Activated T-cell treated with anti-CD3 and anti-CD28 coated beads for 4 hours (primary cell): ENCODE measurements around the gene COMMD1.
"Not testable (repeated sequence)": the region's sequence is repeated elsewhere in the genome, so short reads cannot be mapped to it uniquely, and the experiment has no call there.

Experiments used
- DNase-seq: peaks from one replicate; pipeline ENCODE4 v3.0.0-alpha.2; 2020

COMMD1 gene

GRCh38 chr2:62076980-62077638 lies 171.6 kb downstream of the COMMD1 start:
- no peak for DNase-seq

- no peak for DNase-seq
Observed at GRCh38 chr2:62084801-62085200, 179.3 kb downstream of the COMMD1 start.

- DNase-seq: no peak
Observed at GRCh38 chr2:62089658-62090057, 184.2 kb downstream of the COMMD1 start.

GRCh38 chr2:62091471-62091870 lies 186.0 kb downstream of the COMMD1 start:
- DNase-seq: no peak

- DNase-seq: no peak
Observed at GRCh38 chr2:62099050-62099449, 193.6 kb downstream of the COMMD1 start.

GRCh38 chr2:62099523-62100175 lies 194.2 kb downstream of the COMMD1 start:
- DNase-seq: no peak

- no peak for DNase-seq
Observed at GRCh38 chr2:62101886-62102285, 196.4 kb downstream of the COMMD1 start.

- no peak for DNase-seq
Observed at GRCh38 chr2:62102402-62102920, 197.0 kb downstream of the COMMD1 start.

GRCh38 chr2:62109554-62109953 lies 204.1 kb downstream of the COMMD1 start:
- no peak for DNase-seq

GRCh38 chr2:62110415-62111025 lies 205.0 kb downstream of the COMMD1 start:
- DNase-seq: no peak

GRCh38 chr2:62112179-62112578 lies 206.7 kb downstream of the COMMD1 start:
- no peak for DNase-seq

GRCh38 chr2:62114564-62114963 lies 209.1 kb downstream of the COMMD1 start:
- no peak for DNase-seq

GRCh38 chr2:62116983-62117382 lies 211.5 kb downstream of the COMMD1 start:
- DNase-seq: no peak

- no peak for DNase-seq
Observed at GRCh38 chr2:62118160-62118559, 212.7 kb downstream of the COMMD1 start.

- DNase-seq: no peak
Observed at GRCh38 chr2:62119311-62119974, 214.0 kb downstream of the COMMD1 start.

- not testable (repeated sequence) for DNase-seq
Observed at GRCh38 chr2:62126239-62126638, 220.8 kb downstream of the COMMD1 start.

- DNase-seq: no peak
Observed at GRCh38 chr2:62133320-62133823, 227.9 kb downstream of the COMMD1 start.

GRCh38 chr2:62136956-62137830 lies 231.7 kb downstream of the COMMD1 start:
- DNase-seq: no peak

- DNase-seq: no peak
Observed at GRCh38 chr2:62140426-62141141, 235.1 kb downstream of the COMMD1 start.

- DNase-seq: no peak
Observed at GRCh38 chr2:62141142-62141740, 235.8 kb downstream of the COMMD1 start.

- DNase-seq: no peak
Observed at GRCh38 chr2:62142054-62142453, 236.6 kb downstream of the COMMD1 start.
